ENCODE measurements around the gene CST3.
"Not testable (repeated sequence)": the region's sequence is repeated elsewhere in the genome, so short reads cannot be mapped to it uniquely, and the experiment has no call there.

CST3 gene, protein sequence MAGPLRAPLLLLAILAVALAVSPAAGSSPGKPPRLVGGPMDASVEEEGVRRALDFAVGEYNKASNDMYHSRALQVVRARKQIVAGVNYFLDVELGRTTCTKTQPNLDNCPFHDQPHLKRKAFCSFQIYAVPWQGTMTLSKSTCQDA

GRCh38 chr20:23637282-23638221 lies at the start of gene CST3:
Gene CST3, minus strand, starts transcription at chr20:23637955. Its CDS starts 93 bp downstream, at chr20:23637862.
- in situ Hi-C loops (cut with MboI; ENCODE audit: low sequenced_read_pairs), result loop anchor here (25.0 kb wide), 1 partner anchor 625 kb away; no protein-coding TSS in a partner anchor

GRCh38 chr20:23686046-23686750 lies 48.4 kb upstream of the CST3 start:
- in situ Hi-C loops (cut with MboI; ENCODE audit: low sequenced_read_pairs), result loop anchor here (25.0 kb wide), 2 partner anchors 101 to 1251 kb away; partner anchors contain the start of gene CST7

DNA sequence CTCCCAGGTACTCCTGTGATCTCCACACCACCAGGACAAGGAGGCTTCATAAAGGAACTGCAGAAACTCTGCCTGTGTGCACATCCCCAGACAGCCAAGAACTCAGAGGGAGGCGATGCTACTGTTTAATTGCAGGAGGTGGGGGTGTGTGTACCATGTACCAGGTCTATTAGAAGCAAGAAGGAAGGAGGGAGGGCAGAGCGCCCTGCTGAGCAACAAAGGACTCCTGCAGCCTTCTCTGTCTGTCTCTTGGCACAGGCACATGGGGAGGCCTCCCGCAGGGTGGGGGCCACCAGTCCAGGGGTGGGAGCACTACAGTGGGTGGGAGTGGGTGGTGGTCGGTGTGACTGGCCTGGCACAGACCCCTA lies 47.8 kb upstream of the CST3 start:
- in situ Hi-C loops (cut with MboI; ENCODE audit: low sequenced_read_pairs), result loop anchor here (25.0 kb wide), 2 partner anchors 102 to 1252 kb away; partner anchors contain the start of gene CST7

- in situ Hi-C loops (cut with MboI; ENCODE audit: low sequenced_read_pairs), result loop anchor here (25.0 kb wide), 2 partner anchors 103 to 1253 kb away; partner anchors contain the start of gene CST7
Measured at GRCh38 chr20:23684261-23684660, 46.5 kb upstream of the CST3 start.

DNA sequence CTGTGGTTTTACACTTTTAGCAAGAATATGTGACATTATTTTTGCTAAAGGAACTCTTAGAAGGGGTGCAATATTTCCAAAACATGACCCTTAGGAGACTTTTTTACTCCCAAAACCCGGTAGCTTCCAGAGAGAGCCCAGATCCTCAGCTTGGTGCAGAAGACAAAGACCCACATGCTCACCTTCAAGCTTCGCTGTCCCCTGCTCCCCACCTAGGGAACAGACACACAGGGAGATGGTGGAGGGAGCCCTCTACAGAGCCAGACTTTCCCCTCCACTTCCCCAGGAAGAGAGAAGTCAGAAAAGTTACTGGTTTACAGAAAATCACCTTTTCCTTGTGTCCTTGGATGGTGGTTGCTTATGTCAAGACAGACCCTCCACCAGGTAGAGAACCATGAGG lies 46.1 kb upstream of the CST3 start:
- in situ Hi-C loops (cut with MboI; ENCODE audit: low sequenced_read_pairs), result loop anchor here (25.0 kb wide), 2 partner anchors 103 to 1253 kb away; partner anchors contain the start of gene CST7

DNA sequence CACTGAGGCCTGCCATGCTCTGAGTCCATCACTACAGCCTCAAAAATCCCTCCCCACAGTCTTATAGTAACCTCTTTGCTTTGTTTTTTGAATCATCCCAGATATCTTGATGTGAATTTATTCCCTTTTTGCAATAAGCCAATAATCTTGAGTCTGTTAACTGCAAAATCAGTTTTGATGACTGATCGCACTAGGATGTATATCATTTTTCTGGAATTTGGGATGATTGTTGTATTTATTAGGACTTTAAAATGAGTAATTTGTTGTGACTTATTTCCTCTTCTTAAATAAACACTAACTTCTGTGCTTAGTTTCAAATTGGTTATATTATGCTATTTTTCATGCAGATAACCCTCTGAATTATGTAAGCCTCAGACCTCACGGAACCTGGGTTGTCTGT lies 45.5 kb upstream of the CST3 start:
- in situ Hi-C loops (cut with MboI; ENCODE audit: low sequenced_read_pairs), result loop anchor here (25.0 kb wide), 2 partner anchors 104 to 1254 kb away; partner anchors contain the start of gene CST7

- in situ Hi-C loops (cut with MboI; ENCODE audit: low sequenced_read_pairs), result loop anchor here (25.0 kb wide), 2 partner anchors 107 to 1257 kb away; partner anchors contain the start of gene CST7
Measured at GRCh38 chr20:23680146-23680545, 42.4 kb upstream of the CST3 start.

- in situ Hi-C loops (cut with MboI; ENCODE audit: low sequenced_read_pairs), result loop anchor here (25.0 kb wide), 2 partner anchors 108 to 1258 kb away; partner anchors contain the start of gene CST7
Measured at GRCh38 chr20:23679133-23680092, 41.7 kb upstream of the CST3 start.

DNA sequence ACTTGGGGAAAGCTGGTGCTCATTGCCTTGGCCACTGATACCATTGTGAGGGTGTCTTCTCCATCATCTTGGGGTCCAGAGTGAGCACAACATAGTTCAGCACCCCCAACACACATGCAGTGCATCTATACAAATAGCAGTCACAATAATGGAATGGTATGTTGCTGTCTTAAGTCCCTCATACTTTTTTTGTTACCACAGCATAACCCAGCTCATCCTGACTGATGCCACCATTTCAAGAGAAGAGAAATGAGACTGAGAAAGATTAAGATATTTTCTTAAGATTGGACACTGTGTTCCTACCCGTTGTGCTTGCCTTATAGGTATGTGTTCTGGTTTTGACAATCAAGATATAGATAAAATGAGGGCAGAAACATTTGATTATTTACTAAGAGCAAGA lies 35.5 kb upstream of the CST3 start:
- in situ Hi-C loops (cut with MboI; ENCODE audit: low sequenced_read_pairs), result no loop called here

DNA sequence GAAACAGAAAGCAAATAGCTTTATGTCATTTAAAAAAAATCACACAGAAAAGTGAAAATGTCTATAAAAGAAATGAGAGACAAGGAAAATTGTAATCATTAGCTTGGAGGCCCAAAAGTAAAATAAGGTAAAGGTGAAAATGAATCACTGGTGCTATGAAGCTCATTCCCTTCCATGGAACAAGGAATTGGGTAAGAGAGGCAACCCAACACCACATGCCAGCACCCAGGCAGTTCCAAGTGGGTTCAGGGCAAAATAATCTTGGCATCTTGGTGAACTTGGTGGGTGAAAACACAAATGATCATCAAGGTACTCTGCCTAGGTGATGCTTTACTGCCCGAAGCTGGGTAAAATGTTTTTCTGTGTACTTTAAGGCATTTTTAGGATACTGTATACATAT lies 34.4 kb upstream of the CST3 start:
- in situ Hi-C loops (cut with MboI; ENCODE audit: low sequenced_read_pairs), result no loop called here

DNA sequence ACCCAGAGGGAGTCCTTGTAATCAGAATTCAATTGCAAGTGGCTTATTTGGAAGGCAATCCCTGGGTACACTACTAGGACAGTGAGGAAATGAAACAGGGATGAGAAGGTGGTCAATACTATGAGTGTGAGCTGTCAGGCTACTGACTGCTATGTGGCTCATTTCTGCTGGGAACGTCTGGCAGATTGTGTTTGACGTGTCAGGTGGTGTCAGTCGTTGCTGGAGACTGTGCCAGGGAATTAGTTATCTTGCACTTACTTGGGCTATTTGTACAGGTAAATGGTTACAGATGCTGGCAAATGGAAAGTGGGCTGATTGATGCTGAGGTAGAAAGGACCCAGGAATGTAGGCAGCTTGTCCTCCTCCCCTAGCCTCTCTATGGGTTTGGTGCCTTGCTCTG lies 33.7 kb upstream of the CST3 start:
- in situ Hi-C loops (cut with MboI; ENCODE audit: low sequenced_read_pairs), result no loop called here

DNA sequence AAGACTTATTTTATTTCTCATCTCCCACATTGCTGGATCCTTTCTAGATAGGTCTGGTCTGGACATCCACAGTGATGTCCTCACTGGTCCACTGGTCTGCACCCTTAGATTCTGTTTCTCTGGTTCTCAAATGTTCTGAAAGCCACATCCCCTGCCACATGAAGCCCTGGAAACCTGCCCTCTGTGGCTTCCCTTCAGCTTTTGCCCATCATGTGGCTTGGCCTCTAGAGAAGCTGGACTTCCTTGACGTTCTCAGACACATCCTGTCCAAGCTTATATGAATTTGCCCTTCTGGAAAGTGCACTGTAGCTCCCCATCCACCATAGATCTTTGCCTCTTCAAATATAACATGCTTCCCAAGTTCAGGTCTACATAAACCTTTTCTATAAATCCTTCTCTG lies 32.6 kb upstream of the CST3 start:
- in situ Hi-C loops (cut with MboI; ENCODE audit: low sequenced_read_pairs), result no loop called here

GRCh38 chr20:23669866-23670265 lies 32.1 kb upstream of the CST3 start:
- in situ Hi-C loops (cut with MboI; ENCODE audit: low sequenced_read_pairs), result no loop called here

- in situ Hi-C loops (cut with MboI; ENCODE audit: low sequenced_read_pairs), result no loop called here
Measured at GRCh38 chr20:23669327-23669726, 31.6 kb upstream of the CST3 start.

DNA sequence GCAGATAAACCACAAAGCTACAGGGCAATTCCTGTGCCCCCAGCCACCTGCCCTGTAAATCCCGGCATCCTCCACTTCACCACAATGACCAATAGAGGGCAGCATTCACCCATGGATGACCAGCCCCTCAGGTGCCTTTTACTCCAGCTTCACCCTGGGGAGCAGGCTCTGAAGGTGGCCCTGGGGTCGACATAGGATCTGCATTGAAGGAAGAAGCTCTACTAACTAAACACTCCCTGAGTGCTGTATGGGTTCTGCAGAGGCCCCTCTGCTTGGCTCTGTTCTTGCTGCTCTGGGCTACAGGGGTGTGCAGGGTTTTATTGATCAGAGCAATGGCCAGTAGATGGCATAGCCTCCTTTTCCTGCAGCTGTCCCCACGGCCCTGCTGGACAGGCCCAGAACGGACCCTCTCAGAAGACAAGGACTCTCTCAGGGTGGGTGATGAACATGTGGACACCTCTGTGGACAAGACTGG lies 30.8 kb upstream of the CST3 start:
- in situ Hi-C loops (cut with MboI; ENCODE audit: low sequenced_read_pairs), result no loop called here

DNA sequence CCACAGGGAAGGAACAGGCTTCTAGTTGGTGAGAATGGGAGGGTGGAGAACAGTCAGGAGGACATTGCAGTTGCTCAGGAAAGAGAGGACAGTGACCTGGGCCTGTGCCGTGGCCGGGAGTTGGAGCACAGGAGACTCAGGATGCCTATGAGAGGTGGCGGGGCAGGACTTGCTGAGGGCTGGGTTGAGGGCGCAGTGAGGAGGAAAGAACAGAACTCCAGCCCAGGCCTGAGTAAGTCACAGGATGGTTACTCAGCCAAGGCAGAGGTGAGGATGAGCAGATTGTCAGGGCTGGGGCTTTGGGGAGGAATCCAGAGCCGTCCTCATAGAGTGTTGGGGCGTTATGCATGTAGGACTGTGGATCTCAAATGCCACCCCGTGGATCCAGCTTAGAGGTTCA lies 29.9 kb upstream of the CST3 start:
- in situ Hi-C loops (cut with MboI; ENCODE audit: low sequenced_read_pairs), result no loop called here

- in situ Hi-C loops (cut with MboI; ENCODE audit: low sequenced_read_pairs), result no loop called here
Measured at GRCh38 chr20:23666698-23667097, 28.9 kb upstream of the CST3 start.

DNA sequence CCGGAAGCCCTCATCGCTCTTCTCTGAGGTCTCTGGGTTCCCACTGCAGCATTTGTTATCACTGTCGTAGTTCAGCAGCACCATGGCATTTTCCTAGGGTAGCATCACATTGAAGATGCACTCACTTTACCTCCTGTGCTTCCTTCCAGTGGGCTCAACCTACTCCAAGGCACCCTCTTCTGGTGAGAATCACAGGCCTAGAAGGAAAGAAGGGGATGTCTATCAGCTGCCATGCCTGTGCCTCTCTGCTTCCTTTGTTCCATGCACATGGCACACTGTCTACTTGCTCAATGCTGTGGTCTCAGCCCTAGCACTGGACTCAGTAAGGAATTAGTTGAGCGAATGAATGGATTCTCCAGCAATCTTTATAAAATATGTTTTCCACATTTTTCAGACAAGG lies 28.4 kb upstream of the CST3 start:
- in situ Hi-C loops (cut with MboI; ENCODE audit: low sequenced_read_pairs), result no loop called here

DNA sequence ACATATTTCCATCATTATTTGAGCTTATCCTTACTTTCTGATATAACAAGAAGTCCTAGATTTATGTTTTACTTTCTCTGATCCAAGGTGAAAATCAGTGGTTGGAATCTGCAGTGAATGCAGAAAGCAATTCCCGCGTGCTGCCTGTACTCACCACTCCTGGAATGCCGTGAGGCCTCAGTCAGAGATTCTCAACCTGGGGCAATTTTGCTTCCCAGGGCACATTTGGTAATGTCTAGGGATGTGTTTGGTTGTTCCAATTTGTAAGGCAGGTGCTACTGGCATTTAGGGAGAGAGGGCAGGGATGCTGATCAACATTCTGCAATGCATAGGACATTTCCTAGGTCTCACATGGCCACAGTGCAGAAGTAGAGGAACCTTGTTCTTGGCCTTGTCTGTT lies 27.2 kb upstream of the CST3 start:
- in situ Hi-C loops (cut with MboI; ENCODE audit: low sequenced_read_pairs), result no loop called here

DNA sequence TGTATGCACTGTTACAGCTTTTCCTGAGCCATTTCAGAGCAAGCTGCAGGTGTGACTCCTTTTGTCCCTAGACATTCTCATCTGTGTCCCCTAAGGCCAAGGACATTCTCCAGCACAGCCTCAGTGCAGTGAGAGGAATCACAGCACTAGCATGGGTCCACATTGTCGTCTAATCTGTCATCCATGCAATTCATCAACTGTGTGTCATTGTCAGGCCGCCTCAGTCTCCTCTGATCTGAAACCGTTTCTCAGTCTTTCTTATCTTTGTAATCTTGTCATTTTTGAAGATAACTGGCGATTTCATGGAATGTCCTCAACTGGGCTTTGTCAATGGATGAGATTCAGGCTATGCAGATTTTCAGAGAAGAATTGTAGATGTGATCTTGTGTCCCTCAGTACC lies 26.3 kb upstream of the CST3 start:
- in situ Hi-C loops (cut with MboI; ENCODE audit: low sequenced_read_pairs), result not testable (repeated sequence)
